ENCODE data around the gene ZNF710. TPM values are rescaled to one million over a fixed set of nuclear protein-coding genes. Genes with fewer than 3 reads are reported as not detected.

ZNF710 gene
- total and polyA plus RNA-seq, 2 of the 8 experiments (the other 6 are each of a cell fraction or from before 2014, with no cell fraction given) = 10.5 to 24.0 TPM

DNA sequence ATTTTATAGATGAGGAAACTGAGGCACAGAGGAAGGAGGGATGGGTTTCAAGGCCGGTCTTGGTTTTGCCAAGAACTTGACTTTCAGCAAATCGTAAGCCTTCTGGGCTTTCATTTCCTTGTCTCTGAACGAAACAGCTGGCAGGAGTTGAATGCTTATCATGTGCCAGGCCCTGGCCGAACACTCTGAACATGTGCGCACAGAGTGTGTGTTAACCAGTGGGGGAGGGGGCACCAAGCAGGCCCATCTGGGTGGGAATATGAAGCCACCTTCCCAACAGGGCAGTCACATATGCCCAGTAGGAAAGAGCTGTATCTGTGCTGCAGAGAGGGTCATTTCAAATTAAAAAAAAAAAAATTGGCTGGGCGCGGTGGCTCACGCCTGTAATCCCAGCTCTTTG lies 29.3 kb downstream of the ZNF710 start:
- CTCF ChIA-PET (ENCODE audit: partially characterized antibody) = interaction anchor here (1.0 to 1.6 kb wide), 6 partner anchors 11 to 59 kb away, joined by 3 to 5 read pairs (median 4); no protein-coding TSS in a partner anchor
- H3K18ac ChIP-seq (ENCODE audit: extremely low read depth, low read length) = no peak overlapping the region
- H2AK5ac ChIP-seq (ENCODE audit: low read depth, low read length) = no peak overlapping the region
- H4K91ac ChIP-seq (replicated peaks; ENCODE audit: insufficient read length, low read length) = no peak overlapping the region
- peaks cover 2% of the 10 kb centered on the region; the same call in 1 of the 2 replicates for H3K79me1 ChIP-seq (ENCODE audit: low read depth, low read length)
- H2BK120ac ChIP-seq (replicated peaks; ENCODE audit: low read depth, low read length) = no peak overlapping the region
- H3K9me3 ChIP-seq (ENCODE audit: insufficient read depth in 2 of 2, low read depth in 1 of 2, low read length in 1 of 2) = no peaks in the 10 kb centered on the region
- no peak overlapping the region for H2BK12ac ChIP-seq (ENCODE audit: low read depth, low read length)
- no peak overlapping the region for H3K56ac ChIP-seq (replicated peaks; ENCODE audit: insufficient read length, low read depth, low read length)
- 90% methylated on average over 5 of the region's 8 CpGs; no CpG with 5 or more reads in 1 of the 2 experiments for WGBS, 2 experiments (ENCODE audit: extremely low coverage in 1 of 2, insufficient coverage in 1 of 2, insufficient read length in 1 of 2, insufficient replicate concordance in 2 of 2, low coverage in 1 of 2, low lambda C conversion rate in 2 of 2, missing lambda C conversion rate in 1 of 2)
- no peak overlapping the region for H3K9ac ChIP-seq (replicated peaks in 1 of 4; ENCODE audit: extremely low read depth in 1 of 4, low read depth in 3 of 4, low read length in 3 of 4)
- H4K5ac ChIP-seq (ENCODE audit: insufficient read length, low read depth, low read length) = no peak overlapping the region
- peaks cover 0 to 9% (median 5%) of the 10 kb centered on the region in 4 experiments; a peak in 4 of 7 replicates for H3K4me1 ChIP-seq (replicated peaks in 1 of 4; ENCODE audit: control insufficient read depth in 3 of 4, insufficient read depth in 4 of 4, low read length in 3 of 4)
- no peak for DNase-seq (ENCODE audit: low read depth in 1 of 2, low spot score in 2 of 2)
- no peak overlapping the region for H3K27ac ChIP-seq (ENCODE audit: low read depth, low read length)
- no peak for FAIRE-seq
- H3K4me2 ChIP-seq (ENCODE audit: insufficient read depth in 1 of 2, low read depth in 2 of 2, low read length in 2 of 2) = no peak overlapping the region
- H3K14ac ChIP-seq (ENCODE audit: insufficient read length) = no peak overlapping the region
- H4K20me1 ChIP-seq (replicated peaks in 1 of 2; ENCODE audit: control insufficient read depth in 1 of 2, insufficient read depth in 2 of 2, low read length in 2 of 2) = peaks cover under 1 to 2% of the 10 kb centered on the region in 2 experiments
- peaks cover 0 to 8% of the 10 kb centered on the region in 2 experiments; a peak in 1 of 4 replicates for H3K79me2 ChIP-seq (ENCODE audit: control insufficient read depth in 1 of 2, insufficient read depth in 2 of 2, low read length in 2 of 2)
- no peak overlapping the region for H2BK15ac ChIP-seq (ENCODE audit: low read length)
- H3K23ac ChIP-seq (ENCODE audit: insufficient read length) = no peak overlapping the region
- no peak overlapping the region for H3K4me3 ChIP-seq (ENCODE audit: extremely low read depth in 1 of 4, insufficient read depth in 2 of 4, low read depth in 3 of 4, low read length in 4 of 4)
- H3K27me3 ChIP-seq (replicated peaks in 1 of 4; ENCODE audit: control insufficient read depth in 3 of 4, extremely low read depth in 1 of 4, insufficient read depth in 3 of 4, low read length in 3 of 4) = no peaks in the 10 kb centered on the region
- no peaks in the 10 kb centered on the region for H3K36me3 ChIP-seq (ENCODE audit: control insufficient read depth in 2 of 4, insufficient read depth in 4 of 4, low read length in 3 of 4)
- POLR2A ChIA-PET (ENCODE audit: partially characterized antibody) = interaction anchor here (1.4 kb wide), 1 partner anchor 19 kb away, joined by 4 read pairs; no protein-coding TSS in a partner anchor
- H3K23me2 ChIP-seq (ENCODE audit: low read depth, low read length) = peaks cover 2% of the 10 kb centered on the region; the same call in 1 of the 2 replicates
- no peak overlapping the region for H2BK20ac ChIP-seq (ENCODE audit: low read length)
- H4K8ac ChIP-seq (ENCODE audit: extremely low read depth, insufficient read depth, low read length) = no peak overlapping the region
- no peak overlapping the region for H2BK5ac ChIP-seq (ENCODE audit: low read depth, low read length)
- no peak overlapping the region for H2AFZ ChIP-seq (ENCODE audit: low read length)
- H3K4ac ChIP-seq (replicated peaks; ENCODE audit: insufficient read length, low read depth, low read length) = no peak overlapping the region

All from H1 (cell line).